ENCODE measurements around the gene FOSL1.

FOSL1 gene

GRCh38 chr11:65844231-65844872 is 55.8 kb downstream of the FOSL1 start:
- ATAC-seq (ENCODE audit: low read depth), result no peak
- Mint-ChIP-seq H3K27me3 (no peaks in the 10 kb centered on the region), H3K9me3 (no peaks in the 10 kb centered on the region), H3K27ac (no peak overlapping the region), H3K36me3 (no peaks in the 10 kb centered on the region), H3K4me3 (no peak overlapping the region), H3K4me1 (no peaks in the 10 kb centered on the region)
- no peak for DNase-seq (ENCODE audit: low spot score in 2 of 2)

DNA sequence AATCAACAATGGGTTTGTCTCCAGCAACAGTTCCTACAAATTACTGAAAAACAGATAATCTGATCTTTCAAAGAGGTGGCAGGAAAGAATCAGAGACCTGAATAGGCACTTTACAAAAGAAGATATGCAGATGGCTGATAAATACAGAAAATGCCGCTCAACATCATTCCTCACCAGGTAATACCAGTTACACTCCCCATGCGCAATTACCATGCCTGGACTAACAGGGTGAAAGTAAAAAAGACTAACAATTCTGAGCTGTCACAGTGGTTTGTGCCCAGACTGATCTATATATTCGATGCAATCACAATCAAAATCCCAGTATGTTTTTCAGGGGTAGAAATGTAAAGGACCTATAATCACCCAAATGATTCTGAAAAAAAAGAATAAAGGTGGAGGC is 56.4 kb downstream of the FOSL1 start:
- H3K27ac Mint-ChIP-seq, result no peak overlapping the region
- H3K4me1 Mint-ChIP-seq, result no peaks in the 10 kb centered on the region
- no peak for DNase-seq (ENCODE audit: low spot score in 2 of 2)
- H3K36me3 Mint-ChIP-seq, result no peaks in the 10 kb centered on the region
- H3K4me3 Mint-ChIP-seq, result no peak overlapping the region
- no peaks in the 10 kb centered on the region for H3K9me3 Mint-ChIP-seq
- no peak for ATAC-seq (ENCODE audit: low read depth)
- no peaks in the 10 kb centered on the region for H3K27me3 Mint-ChIP-seq

GRCh38 chr11:65842144-65842543 is 58.0 kb downstream of the FOSL1 start:
- Mint-ChIP-seq H3K27ac (no peak overlapping the region), H3K4me3 (no peak overlapping the region), H3K27me3 (no peaks in the 10 kb centered on the region), H3K36me3 (no peaks in the 10 kb centered on the region), H3K9me3 (no peaks in the 10 kb centered on the region), H3K4me1 (no peaks in the 10 kb centered on the region)
- DNase-seq (ENCODE audit: low spot score in 2 of 2) (no peak), ATAC-seq (ENCODE audit: low read depth) (no peak)
